ENCODE results near the gene CXCL1.

The CXCL1 gene

GRCh38 chr4:73853718-73854473 lies 15.3 kb upstream of the CXCL1 start:
- Histone ChIP-seq H3K36me3 (ENCODE audit: insufficient read depth, low read length) (no peaks in the 10 kb centered on the region), H3K27ac (ENCODE audit: low read length) (no peak overlapping the region), H3K9ac (ENCODE audit: low read depth, low read length) (no peak overlapping the region), H3K27me3 (ENCODE audit: insufficient read depth, low read length, poor library complexity) (no peaks in the 10 kb centered on the region), H3K4me2 (ENCODE audit: insufficient read depth, low read length) (no peak overlapping the region), H3K4me3 (ENCODE audit: low read depth in 1 of 2, low read length in 2 of 2) (no peak overlapping the region), H3K9me3 (ENCODE audit: insufficient read depth, low read length, severe bottlenecking) (no peaks in the 10 kb centered on the region), H4K20me1 (ENCODE audit: insufficient read depth, low read length) (no peaks in the 10 kb centered on the region), H3K79me2 (ENCODE audit: insufficient read depth, low read length) (no peaks in the 10 kb centered on the region), H2AFZ (ENCODE audit: low read depth, low read length) (no peak overlapping the region), H3K4me1 (ENCODE audit: insufficient read depth, low read length) (peaks cover 1% of the 10 kb centered on the region; the same call in 1 of the 2 replicates)
- no peak for ATAC-seq (ENCODE audit: insufficient read depth, low read depth)
- DNase-seq = no peak
- TF ChIP-seq CTCF (IDR thresholded peaks at IDR 0.05; ENCODE audit: borderline replicate concordance, extremely low read depth, low read length, poor library complexity, severe bottlenecking) (no peak), EZH2 (IDR thresholded peaks at IDR 0.05; ENCODE audit: borderline replicate concordance, low read depth, low read length, severe bottlenecking) (no peak)

- Histone ChIP-seq H3K79me2 (ENCODE audit: insufficient read depth, low read length) (no peaks in the 10 kb centered on the region), H3K27me3 (ENCODE audit: insufficient read depth, low read length, poor library complexity) (no peaks in the 10 kb centered on the region), H2AFZ (ENCODE audit: low read depth, low read length) (no peak overlapping the region), H3K4me3 (ENCODE audit: low read depth in 1 of 2, low read length in 2 of 2) (no peak overlapping the region), H3K4me1 (ENCODE audit: insufficient read depth, low read length) (peaks cover 12% of the 10 kb centered on the region), H4K20me1 (ENCODE audit: insufficient read depth, low read length) (no peaks in the 10 kb centered on the region), H3K9me3 (ENCODE audit: insufficient read depth, low read length, severe bottlenecking) (no peaks in the 10 kb centered on the region), H3K36me3 (ENCODE audit: insufficient read depth, low read length) (no peaks in the 10 kb centered on the region), H3K4me2 (ENCODE audit: insufficient read depth, low read length) (no peak overlapping the region), H3K9ac (ENCODE audit: low read depth, low read length) (no peak overlapping the region), H3K27ac (ENCODE audit: low read length) (no peak overlapping the region)
- TF ChIP-seq CTCF (IDR thresholded peaks at IDR 0.05; ENCODE audit: borderline replicate concordance, extremely low read depth, low read length, poor library complexity, severe bottlenecking) (no peak), EZH2 (IDR thresholded peaks at IDR 0.05; ENCODE audit: borderline replicate concordance, low read depth, low read length, severe bottlenecking) (no peak)
- DNase-seq (no peak), ATAC-seq (ENCODE audit: insufficient read depth, low read depth) (no peak)
These were observed 13.8 kb upstream of the CXCL1 start for GRCh38 chr4:73855406-73855805.

- Histone ChIP-seq H3K27ac (ENCODE audit: low read length) (no peak overlapping the region), H3K79me2 (ENCODE audit: insufficient read depth, low read length) (no peaks in the 10 kb centered on the region), H2AFZ (ENCODE audit: low read depth, low read length) (no peak overlapping the region), H3K27me3 (ENCODE audit: insufficient read depth, low read length, poor library complexity) (no peaks in the 10 kb centered on the region), H3K36me3 (ENCODE audit: insufficient read depth, low read length) (no peaks in the 10 kb centered on the region), H3K9ac (ENCODE audit: low read depth, low read length) (no peak overlapping the region), H3K4me2 (ENCODE audit: insufficient read depth, low read length) (no peak overlapping the region), H4K20me1 (ENCODE audit: insufficient read depth, low read length) (no peaks in the 10 kb centered on the region), H3K9me3 (ENCODE audit: insufficient read depth, low read length, severe bottlenecking) (no peaks in the 10 kb centered on the region), H3K4me1 (ENCODE audit: insufficient read depth, low read length) (peaks cover 12% of the 10 kb centered on the region), H3K4me3 (ENCODE audit: low read depth in 1 of 2, low read length in 2 of 2) (no peak overlapping the region)
- no peak for DNase-seq
- no peak for ATAC-seq (ENCODE audit: insufficient read depth, low read depth)
- no peak for TF ChIP-seq CTCF (IDR thresholded peaks at IDR 0.05; ENCODE audit: borderline replicate concordance, extremely low read depth, low read length, poor library complexity, severe bottlenecking)
- TF ChIP-seq EZH2 (IDR thresholded peaks at IDR 0.05; ENCODE audit: borderline replicate concordance, low read depth, low read length, severe bottlenecking) = no peak
These were observed 12.7 kb upstream of the CXCL1 start for GRCh38 chr4:73856518-73856917.
